H1 (cell line): Measurements from ENCODE around the gene FGF12.

Experiments used
- EZH2 ChIP-seq: fragments of 200-600 bp; sonication (generic); IDR thresholded peaks from 2 replicates; pipeline ENCODE4 v1.7.1; 2012; ENCODE audit warnings: low read depth, mild to moderate bottlenecking, moderate library complexity, low read length, inconsistent platforms; ENCODE audit not compliant: severe bottlenecking
- RNF2 ChIP-seq: fragments of 200-900, 300-1000 bp; sonication (generic); IDR thresholded peaks from 2 replicates; pipeline ENCODE4 v1.7.1; 2016; ENCODE audit warnings: borderline replicate concordance, low read depth, mild to moderate bottlenecking, antibody characterized with exemption, low read length; ENCODE audit not compliant: poor library complexity, severe bottlenecking; ENCODE audit errors: missing control alignments
- SP2 ChIP-seq: IDR thresholded peaks from 2 replicates; pipeline ENCODE4 v1.6.1; 2012; ENCODE audit warnings: mild to moderate bottlenecking, low read length, inconsistent platforms
- SRF ChIP-seq: IDR thresholded peaks from 2 replicates; pipeline ENCODE4 v1.6.1; 2011; ENCODE audit warnings: mild to moderate bottlenecking, low read depth, low read length, moderate library complexity
- TBP ChIP-seq: IDR thresholded peaks from 2 replicates; pipeline ENCODE4 v1.6.1; 2011; ENCODE audit warnings: low read depth, low read length, improper control_type of control experiment
- TF ChIP-seq, protein P1 (sequence below), 3 experiments: IDR thresholded peaks; 1 replicate in 2 of 3; 2 replicates in 1 of 3; pipeline versions ENCODE4 v1.5.1 to v1.6.1; 2011; ENCODE audit warnings: low read length in 3 of 3, mild to moderate bottlenecking in 3 of 3, inconsistent platforms in 2 of 3, low read depth in 1 of 3, moderate library complexity in 1 of 3; ENCODE audit not compliant: insufficient read depth in 1 of 3; ENCODE audit errors: control extremely low read depth in 1 of 3

- TF ChIP-seq, protein P1, sequence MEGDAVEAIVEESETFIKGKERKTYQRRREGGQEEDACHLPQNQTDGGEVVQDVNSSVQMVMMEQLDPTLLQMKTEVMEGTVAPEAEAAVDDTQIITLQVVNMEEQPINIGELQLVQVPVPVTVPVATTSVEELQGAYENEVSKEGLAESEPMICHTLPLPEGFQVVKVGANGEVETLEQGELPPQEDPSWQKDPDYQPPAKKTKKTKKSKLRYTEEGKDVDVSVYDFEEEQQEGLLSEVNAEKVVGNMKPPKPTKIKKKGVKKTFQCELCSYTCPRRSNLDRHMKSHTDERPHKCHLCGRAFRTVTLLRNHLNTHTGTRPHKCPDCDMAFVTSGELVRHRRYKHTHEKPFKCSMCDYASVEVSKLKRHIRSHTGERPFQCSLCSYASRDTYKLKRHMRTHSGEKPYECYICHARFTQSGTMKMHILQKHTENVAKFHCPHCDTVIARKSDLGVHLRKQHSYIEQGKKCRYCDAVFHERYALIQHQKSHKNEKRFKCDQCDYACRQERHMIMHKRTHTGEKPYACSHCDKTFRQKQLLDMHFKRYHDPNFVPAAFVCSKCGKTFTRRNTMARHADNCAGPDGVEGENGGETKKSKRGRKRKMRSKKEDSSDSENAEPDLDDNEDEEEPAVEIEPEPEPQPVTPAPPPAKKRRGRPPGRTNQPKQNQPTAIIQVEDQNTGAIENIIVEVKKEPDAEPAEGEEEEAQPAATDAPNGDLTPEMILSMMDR (IDR thresholded peaks at IDR 0.05; ENCODE audit: control extremely low read depth in 1 of 3, insufficient read depth in 1 of 3, low read depth in 1 of 3, low read length in 3 of 3) = no peak
- TF ChIP-seq SRF = no peak
- TF ChIP-seq TBP = no peak
- no peak for TF ChIP-seq EZH2
- TF ChIP-seq RNF2 = no peak
- no peak for TF ChIP-seq SP2
These were observed 507.4 kb downstream of the FGF12 start for GRCh38 chr3:192219926-192220325.
